A375 (cell line): ENCODE results near the gene MLANA. TPM values are rescaled to one million over a fixed set of nuclear protein-coding genes. Genes with fewer than 3 reads are reported as not detected.

Experiments used
- total RNA-seq: library from RNA; depleted of rRNA; stranded (reverse); fragments of >200 nt; shearing (Covaris generic); gene quantifications from 2 replicates; pipeline ENCODE4 v1.2.3, GENCODE V29; 2014; rRNA removed

Gene MLANA
- total RNA-seq: not detected in 2 replicates

DNA sequence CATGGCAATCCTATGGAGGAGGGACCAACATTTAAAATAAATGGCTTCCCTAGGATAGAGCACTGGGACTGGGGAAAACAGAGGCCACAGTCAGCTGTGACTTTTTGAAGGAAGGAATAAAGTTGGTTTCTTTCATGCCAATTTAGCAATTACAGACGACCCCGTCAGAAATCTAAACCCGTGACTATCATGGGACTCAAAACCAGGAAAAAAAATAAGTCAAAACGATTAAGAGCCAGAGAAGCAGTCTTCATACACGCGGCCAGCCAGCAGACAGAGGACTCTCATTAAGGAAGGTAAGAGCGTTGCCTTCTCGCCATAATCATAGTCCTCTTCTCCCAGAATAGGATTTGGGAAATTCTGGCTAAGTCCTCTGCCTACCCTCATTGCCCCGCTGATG lies at the start of gene MLANA:
MLANA (plus strand) TSS at position 249 of the 400 bp plus-strand sequence. CDS start 1,586 bp downstream, outside the sequence.

Other genes starting within 250 kb of the MLANA start
- gene ERMP1, start 57.8 kb upstream of the MLANA start, total RNA-seq: 6.1 and 7.6 TPM in 2 replicates
- 15.1 and 18.5 TPM in 2 replicates for gene RANBP6, start 124.7 kb downstream of the MLANA start, total RNA-seq